Stimulated activated CD8-positive, alpha-beta memory T cell treated with anti-CD3 and anti-CD28 coated beads, Interleukin-7, amount 100 ng/mL, for 1 hour (primary cell): ENCODE results near the gene MEGF6.

Experiments used
- DNase-seq, 2 donors: peaks; one replicate each; pipeline ENCODE4 v3.0.0-alpha.2; 2020; ENCODE audit warnings: low read depth in 2 of 2

Gene MEGF6

GRCh38 chr1:3609769-3610526, 1.4 kb downstream of the MEGF6 start:
- no peak for DNase-seq

- no peak for DNase-seq
Observed at GRCh38 chr1:3609016-3609768, 2.1 kb downstream of the MEGF6 start.

DNA sequence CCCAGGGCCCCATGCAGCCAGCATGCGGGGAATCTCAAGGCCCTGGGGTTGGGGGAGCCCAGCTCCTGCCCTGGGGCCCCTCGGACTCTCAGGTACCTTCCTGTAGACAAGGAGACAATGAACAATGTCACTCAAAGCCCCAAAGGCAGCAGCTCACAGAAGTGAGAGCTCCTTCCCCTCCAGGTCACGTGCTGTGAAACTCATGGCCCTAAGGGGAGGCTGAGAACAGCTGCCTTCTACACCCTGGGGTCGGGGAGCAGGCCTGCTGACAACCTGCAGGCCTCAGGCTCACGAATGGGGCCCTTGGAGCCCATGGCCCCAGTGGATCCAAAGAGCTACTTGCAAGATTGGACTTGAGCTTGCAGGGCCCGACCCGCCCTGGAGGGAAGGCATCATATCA, 3.2 kb downstream of the MEGF6 start:
- no peak for DNase-seq

DNA sequence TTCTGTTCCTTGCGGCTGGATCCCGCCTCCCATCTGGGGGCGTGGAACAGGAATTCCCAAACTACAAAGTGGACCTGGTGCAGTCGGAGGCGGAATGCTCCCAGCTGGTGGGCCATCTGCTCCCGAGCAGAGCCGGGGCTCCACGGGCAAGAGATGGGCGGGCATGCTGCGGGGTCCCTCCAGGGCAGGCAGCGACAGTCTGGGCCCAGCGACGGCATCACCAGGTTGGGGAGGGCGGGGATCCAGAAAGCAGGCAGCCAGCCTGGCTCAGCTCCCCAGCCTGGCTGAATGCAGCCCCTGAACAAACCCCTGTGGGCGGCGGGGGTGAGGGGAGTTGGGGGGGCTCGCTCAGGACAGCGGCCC, 3.6 kb downstream of the MEGF6 start:
- no peak for DNase-seq

GRCh38 chr1:3606779-3607702, 4.3 kb downstream of the MEGF6 start:
- no peak for DNase-seq

GRCh38 chr1:3604997-3605823, 6.1 kb downstream of the MEGF6 start:
- no peak for DNase-seq

DNA sequence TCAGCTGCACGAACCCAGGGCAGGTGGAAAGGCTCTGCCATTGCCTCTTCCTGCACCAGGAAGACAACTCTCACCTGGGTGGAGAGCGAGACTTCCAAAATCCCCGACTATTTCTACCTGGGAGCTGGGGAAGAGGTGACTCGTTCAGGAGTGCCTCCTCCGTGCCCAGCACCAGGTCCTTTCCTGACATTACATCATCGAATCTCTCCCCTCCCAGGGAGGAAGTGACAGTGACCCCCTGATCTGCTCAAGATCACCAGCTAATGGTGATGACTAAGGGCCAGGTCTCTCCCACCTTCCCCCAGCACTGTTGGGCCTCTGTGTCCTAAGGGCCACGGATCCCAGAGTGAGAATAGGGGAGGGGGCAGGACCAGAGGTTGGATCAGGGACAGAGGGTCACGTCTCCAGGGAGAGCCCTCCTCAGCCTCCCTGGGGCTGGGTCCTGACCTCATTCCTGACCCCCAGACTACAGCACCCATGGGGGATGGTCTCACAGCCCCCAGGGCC, 6.8 kb downstream of the MEGF6 start:
- DNase-seq: no peak

DNA sequence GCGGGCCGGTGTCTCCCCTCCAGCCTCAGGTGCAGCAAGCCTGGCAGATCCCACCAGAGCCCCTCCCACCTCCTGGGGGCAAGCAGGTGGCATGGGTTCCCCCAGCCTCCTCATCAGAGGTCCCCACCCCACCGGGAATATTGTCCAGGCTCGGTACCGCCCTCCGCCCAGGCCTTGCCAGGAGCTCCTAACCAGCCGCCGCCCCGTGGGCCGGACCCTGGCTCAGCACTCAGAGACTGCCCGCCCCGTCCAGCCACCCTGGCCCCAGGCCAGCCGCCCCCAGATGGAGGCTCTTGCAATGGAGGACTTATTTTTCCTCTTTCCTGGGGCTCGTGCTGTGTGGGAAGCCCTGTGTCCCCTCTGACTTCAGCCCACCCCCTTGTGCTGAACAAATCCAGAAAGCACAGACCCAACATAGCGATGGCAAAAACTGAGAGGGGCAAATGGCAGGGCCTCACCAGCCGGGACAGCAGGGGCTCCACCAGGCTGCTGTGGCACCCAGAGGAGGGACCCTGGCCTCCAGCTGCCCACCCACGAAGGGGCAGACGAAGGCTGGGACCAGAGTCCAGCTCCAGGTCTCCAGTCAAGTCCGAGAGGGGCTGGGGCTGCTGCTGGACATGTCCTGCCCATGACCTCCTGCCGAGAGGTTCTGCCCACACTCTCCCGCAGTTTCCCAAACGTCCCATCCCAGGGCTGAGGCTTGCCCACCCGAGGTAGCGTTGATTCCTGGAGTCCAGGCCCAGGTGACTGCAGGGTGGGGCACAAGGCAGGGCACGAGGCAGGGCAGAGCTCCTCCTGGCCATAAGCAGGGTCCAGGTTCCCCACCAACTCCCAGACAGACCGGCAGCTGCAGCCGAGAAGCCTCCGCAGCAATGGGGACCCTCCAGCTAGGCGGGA, 7.5 kb downstream of the MEGF6 start:
- no peak for DNase-seq

DNA sequence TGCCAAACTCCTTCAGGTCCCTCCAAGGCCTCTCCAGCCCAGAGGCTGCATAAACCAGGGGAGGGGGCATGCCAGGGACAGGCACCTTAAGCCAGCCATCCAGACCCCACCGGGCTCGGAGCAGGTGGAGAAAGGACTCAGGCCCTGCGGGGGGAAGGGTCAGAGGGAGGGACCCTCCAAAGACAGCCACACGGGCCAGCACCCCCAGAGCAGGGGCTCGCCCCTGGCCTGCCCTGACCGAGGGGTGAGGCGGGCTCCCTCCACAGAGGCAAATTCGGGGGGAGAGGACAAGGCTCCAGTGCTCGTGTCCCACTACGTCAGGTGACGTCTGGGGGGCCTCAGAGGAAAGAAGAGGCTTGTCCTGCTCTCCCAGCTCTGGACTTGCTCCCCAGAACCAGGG, 8.2 kb downstream of the MEGF6 start:
- no peak for DNase-seq

DNA sequence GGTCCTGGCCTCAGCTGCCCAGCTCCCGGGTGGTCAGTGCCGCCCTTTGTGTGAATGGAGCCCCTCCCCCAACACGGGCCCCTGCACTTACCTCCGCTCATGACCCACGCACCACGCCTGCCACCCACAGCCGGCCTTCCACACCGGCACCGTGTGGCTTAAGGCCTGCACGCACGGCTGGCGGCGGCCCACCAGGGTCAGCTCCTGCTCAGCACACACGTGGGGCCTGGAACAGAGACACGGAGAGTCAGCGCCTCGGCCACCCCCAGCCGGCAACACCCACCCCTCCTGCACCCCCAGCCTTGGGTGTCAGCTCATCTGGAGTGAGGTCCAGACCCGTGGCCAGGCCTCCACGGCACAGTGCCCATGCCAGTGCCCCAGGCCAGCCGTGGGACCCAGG, 8.9 kb downstream of the MEGF6 start:
- no peak for DNase-seq

GRCh38 chr1:3601743-3602142, 9.6 kb downstream of the MEGF6 start:
- no peak for DNase-seq

DNA sequence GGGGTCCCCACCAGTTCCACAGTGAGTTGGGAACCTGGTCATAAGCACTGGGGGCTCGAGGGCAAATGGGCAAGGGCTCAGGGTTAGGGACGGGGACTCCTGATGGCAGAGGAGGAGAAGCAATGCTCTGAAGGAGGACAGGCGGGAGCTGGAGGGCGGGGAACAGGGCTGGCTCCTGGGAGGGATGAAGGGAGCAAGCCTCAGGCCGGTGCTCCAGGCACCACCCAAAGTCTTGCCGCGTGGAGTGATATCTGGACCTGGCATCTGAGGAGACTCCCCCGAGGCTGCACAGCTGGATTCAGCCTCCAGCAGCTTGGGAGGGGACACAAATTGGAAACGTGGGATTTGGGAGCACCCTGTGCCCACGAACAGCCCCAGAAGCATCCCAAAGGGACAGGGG, 11.0 kb downstream of the MEGF6 start:
- no peak for DNase-seq

- no peak for DNase-seq
Observed at GRCh38 chr1:3599816-3600215, 11.5 kb downstream of the MEGF6 start.

DNA sequence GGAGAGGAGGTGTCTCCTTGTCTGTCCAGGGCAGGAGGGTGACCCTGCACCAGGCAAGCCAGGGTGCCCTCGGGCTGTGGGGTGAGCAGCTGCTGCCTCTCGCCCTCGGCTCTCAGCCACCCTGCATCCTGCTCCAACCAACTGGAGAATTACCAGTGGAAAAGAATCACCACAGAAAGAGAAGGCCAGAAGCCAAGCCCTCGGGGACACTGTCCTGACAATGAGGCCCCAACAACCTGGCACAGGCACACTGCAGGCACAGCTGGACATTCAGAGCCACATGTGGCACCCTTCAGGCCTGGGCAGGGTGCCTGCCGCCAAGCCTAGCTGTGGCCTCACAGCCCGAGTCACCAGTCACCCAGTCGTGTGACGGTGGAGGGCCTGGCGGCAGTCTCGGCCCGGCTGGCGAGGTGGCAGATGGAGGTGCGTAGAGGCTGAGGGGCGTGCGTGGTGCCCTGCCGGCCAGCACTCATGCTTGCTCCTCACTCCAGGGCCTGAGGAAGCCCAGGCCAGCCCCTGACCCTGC, 12.0 kb downstream of the MEGF6 start:
- DNase-seq: no peak

GRCh38 chr1:3598522-3599285, 12.6 kb downstream of the MEGF6 start:
- DNase-seq: no peak

DNA sequence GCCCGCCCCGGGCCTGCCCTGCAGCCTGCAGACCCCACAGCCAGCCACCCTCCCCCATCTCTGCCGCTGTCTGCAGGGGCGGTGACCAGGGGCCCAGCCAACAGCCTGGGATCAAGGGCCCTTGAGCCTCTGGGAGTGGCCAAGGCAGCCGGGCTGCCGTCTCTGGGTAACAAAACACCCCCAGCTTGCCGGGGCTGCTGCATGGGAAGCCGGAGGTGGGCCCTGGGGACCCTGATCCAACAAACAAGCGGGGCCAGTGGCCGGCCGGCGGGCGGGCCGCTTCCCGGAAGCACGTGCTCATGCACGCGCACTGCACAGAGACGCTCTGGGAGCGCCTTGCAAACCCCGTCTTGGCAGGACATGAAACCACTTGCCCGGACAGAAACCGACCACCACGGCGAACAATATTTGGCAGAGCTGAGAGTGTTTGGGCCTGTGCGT, 13.2 kb downstream of the MEGF6 start:
- DNase-seq: no peak

DNA sequence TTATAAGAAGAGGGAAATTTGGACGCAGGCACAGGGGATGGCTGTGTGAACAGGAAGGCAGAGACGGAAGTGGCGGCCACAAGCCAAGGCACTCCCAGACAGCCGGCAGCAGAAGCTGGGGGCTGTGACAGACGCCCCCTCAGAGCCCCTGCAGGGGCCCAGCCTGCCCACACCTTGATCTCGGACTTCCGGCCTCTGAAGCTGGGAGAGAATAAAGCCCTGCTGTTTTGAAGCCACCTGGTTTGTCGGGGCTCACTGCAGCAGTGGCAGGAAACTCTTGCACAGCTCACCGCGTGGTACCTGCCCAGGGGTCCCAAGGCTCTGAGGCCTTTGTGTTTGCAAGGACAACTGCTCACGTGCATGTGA, 13.7 kb downstream of the MEGF6 start:
- DNase-seq: no peak

GRCh38 chr1:3596663-3597598, 14.4 kb downstream of the MEGF6 start:
- no peak for DNase-seq
